DOHH2 (cell line): Measurements from ENCODE around the gene ZNF469.

Source experiments
- H3F3A ChIP-seq: fragments of 200-600 bp; sonication (generic), shearing (Covaris generic); 2 replicates; pipeline ENCODE4 v1.6.0; 2016; ENCODE audit warnings: antibody characterized with exemption, mild to moderate bottlenecking; ENCODE audit not compliant: control insufficient read depth, insufficient read depth
- H3K27ac ChIP-seq: fragments of 200-600 bp; sonication (generic); 2 replicates; pipeline ENCODE4 v1.5.1; 2014; ENCODE audit warnings: low read depth, mild to moderate bottlenecking, low read length, moderate library complexity
- H3K27me3 ChIP-seq: fragments of 200-600 bp; sonication (generic); 2 replicates; pipeline ENCODE4 v1.6.1; 2014; ENCODE audit warnings: mild to moderate bottlenecking, low read length, mixed read lengths; ENCODE audit not compliant: control insufficient read depth
- H3K36me3 ChIP-seq: fragments of 200-600 bp; sonication (generic); 2 replicates; pipeline ENCODE4 v1.6.1; 2014; ENCODE audit warnings: mild to moderate bottlenecking, low read length, moderate library complexity, mixed read lengths; ENCODE audit not compliant: control insufficient read depth
- H3K4me1 ChIP-seq: fragments of 200-600 bp; sonication (generic); 2 replicates; pipeline ENCODE4 v1.6.1; 2014; ENCODE audit warnings: mild to moderate bottlenecking, low read length, mixed read lengths; ENCODE audit not compliant: control insufficient read depth
- H3K4me2 ChIP-seq: fragments of 200-600 bp; sonication (generic); 2 replicates; pipeline ENCODE4 v1.6.0; 2014; ENCODE audit warnings: mild to moderate bottlenecking, low read length, moderate library complexity
- H3K4me3 ChIP-seq: fragments of 200-600 bp; sonication (generic); 2 replicates; pipeline ENCODE4 v1.5.1; 2014; ENCODE audit warnings: mild to moderate bottlenecking, low read length, mixed read lengths
- H3K79me2 ChIP-seq: fragments of 200-600 bp; sonication (generic); 2 replicates; pipeline ENCODE4 v1.6.1; 2014; ENCODE audit warnings: mild to moderate bottlenecking, low read length, mixed read lengths; ENCODE audit not compliant: control insufficient read depth
- H3K9me2 ChIP-seq: fragments of 200-600 bp; sonication (generic); replicated peaks from 2 replicates; pipeline ENCODE4 v1.6.1; 2014; ENCODE audit warnings: mild to moderate bottlenecking, low read length, mixed read lengths; ENCODE audit not compliant: control insufficient read depth
- H3K9me3 ChIP-seq: fragments of 200-600 bp; sonication (generic); 2 replicates; pipeline ENCODE4 v1.6.1; 2014; ENCODE audit warnings: antibody characterized with exemption, low read length, mixed read lengths; ENCODE audit not compliant: control insufficient read depth, insufficient read depth
- H4K20me1 ChIP-seq: fragments of 200-600 bp; sonication (generic); 2 replicates; pipeline ENCODE4 v1.6.0; 2014; ENCODE audit warnings: low read depth, mild to moderate bottlenecking, antibody characterized with exemption, low read length, moderate library complexity; ENCODE audit not compliant: control insufficient read depth, insufficient read depth
- CTCF ChIP-seq: fragments of 200-600 bp; sonication (generic); IDR thresholded peaks from one replicate; pipeline ENCODE4 v1.5.1; 2014; ENCODE audit warnings: antibody characterized with exemption, mild to moderate bottlenecking, low read depth, low read length; ENCODE audit not compliant: poor library complexity, severe bottlenecking
- EZH2phosphoT487 ChIP-seq: fragments of 200-600 bp; sonication (generic); IDR thresholded peaks from 2 replicates; pipeline ENCODE4 v1.6.1; 2017; ENCODE audit warnings: borderline replicate concordance, mild to moderate bottlenecking, antibody characterized with exemption, low read length, moderate library complexity, mixed read lengths

The ZNF469 gene

GRCh38 chr16:88347656-88348376 lies 34.9 kb upstream of the ZNF469 start:
- peak overlapping the region; percentile 43 for H3K4me2 ChIP-seq
- no peaks in the 10 kb centered on the region for H3K36me3 ChIP-seq
- TF ChIP-seq EZH2phosphoT487 (no peak), CTCF (no peak)
- H3K9me2 ChIP-seq: no peaks in the 10 kb centered on the region
- no peaks in the 10 kb centered on the region for H3F3A ChIP-seq
- peak overlapping the region; percentile 20; the same call in 1 of the 2 replicates for H3K4me3 ChIP-seq
- no peaks in the 10 kb centered on the region for H3K79me2 ChIP-seq
- H3K9me3 ChIP-seq: no peaks in the 10 kb centered on the region
- H3K27me3 ChIP-seq: no peaks in the 10 kb centered on the region
- H4K20me1 ChIP-seq: no peaks in the 10 kb centered on the region
- peaks cover 12% of the 10 kb centered on the region for H3K4me1 ChIP-seq
- peak overlapping the region; percentile 24; the same call in 1 of the 2 replicates for H3K27ac ChIP-seq

- Histone ChIP-seq H3F3A (no peaks in the 10 kb centered on the region), H3K9me3 (no peaks in the 10 kb centered on the region), H4K20me1 (no peaks in the 10 kb centered on the region), H3K9me2 (no peaks in the 10 kb centered on the region), H3K4me3 (peak overlapping the region; percentile 20; the same call in 1 of the 2 replicates), H3K79me2 (no peaks in the 10 kb centered on the region), H3K4me2 (peak overlapping the region; percentile 43), H3K27me3 (no peaks in the 10 kb centered on the region), H3K4me1 (peaks cover 12% of the 10 kb centered on the region), H3K36me3 (no peaks in the 10 kb centered on the region), H3K27ac (peak overlapping the region; percentile 24; the same call in 1 of the 2 replicates)
- peak; percentile 13 for TF ChIP-seq CTCF
- TF ChIP-seq EZH2phosphoT487: no peak
Measured at GRCh38 chr16:88348377-88349152, 34.2 kb upstream of the ZNF469 start.

GRCh38 chr16:88349153-88349902 lies 33.4 kb upstream of the ZNF469 start:
- Histone ChIP-seq H3F3A (no peaks in the 10 kb centered on the region), H3K36me3 (no peaks in the 10 kb centered on the region), H3K27me3 (no peaks in the 10 kb centered on the region)

More at GRCh38 chr16:88349153-88349902, 33.4 kb upstream of the ZNF469 start:
- Histone ChIP-seq H3K4me1 (peaks cover 12% of the 10 kb centered on the region), H3K27ac (no peak overlapping the region), H4K20me1 (no peaks in the 10 kb centered on the region), H3K4me2 (no peak overlapping the region), H3K4me3 (no peak overlapping the region), H3K79me2 (no peaks in the 10 kb centered on the region), H3K9me3 (no peaks in the 10 kb centered on the region), H3K9me2 (no peaks in the 10 kb centered on the region)
- TF ChIP-seq EZH2phosphoT487 (no peak), CTCF (no peak)
